LHCN-M2 (cell line): ENCODE data around the gene GLYAT. TPM values are rescaled to one million over a fixed set of nuclear protein-coding genes. Genes with fewer than 3 reads are reported as not detected.

ENCODE experiments used
- DNase-seq: peaks from one replicate; pipeline ENCODE4 v3.0.0-alpha.2; 2012; ENCODE audit warnings: low read depth
- polyA plus RNA-seq: library from polyadenylated mRNA; unstranded; fragments of >200 nt; gene quantifications from one replicate; pipeline ENCODE4 v1.2.1, GENCODE V29; 2012; ENCODE audit warnings: missing spikeins
- total RNA-seq: library from RNA; depleted of rRNA; stranded (reverse); fragments of >200 nt; gene quantifications from 2 replicates; pipeline ENCODE4 v1.2.3, GENCODE V29; 2014; rRNA removed

The GLYAT gene
- not detected in 2 replicates for total RNA-seq
- not detected for polyA plus RNA-seq

- DNase-seq = no peak
Observed at GRCh38 chr11:58731819-58732218, at the start of gene GLYAT. GLYAT (minus strand) TSS chr11:58731943; CDS start chr11:58724496, 7,447 bp downstream.

DNA sequence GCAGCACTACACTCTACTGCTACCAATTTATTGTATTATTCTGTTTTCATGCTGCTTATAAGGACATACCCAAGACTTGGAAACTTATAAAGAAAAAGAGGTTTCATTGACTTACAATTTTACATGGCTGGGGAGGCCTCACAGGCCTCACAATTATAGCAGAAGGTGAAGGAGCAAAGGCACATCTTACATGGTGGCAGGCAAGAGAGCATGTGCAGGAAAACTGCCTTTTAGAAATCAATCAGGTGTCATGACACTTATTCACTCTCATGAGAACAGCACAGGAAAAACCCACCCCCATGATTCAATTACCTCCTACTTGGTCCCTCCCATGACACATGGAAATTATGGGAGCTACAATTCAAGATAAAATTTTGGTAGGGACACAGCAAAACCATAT, 49.6 kb upstream of the GLYAT start:
- DNase-seq = no peak

- DNase-seq = no peak
Observed at GRCh38 chr11:58780578-58780977, 48.8 kb upstream of the GLYAT start.

- DNase-seq = no peak
Observed at GRCh38 chr11:58776891-58777710, 45.4 kb upstream of the GLYAT start.

GRCh38 chr11:58775066-58775708, 43.4 kb upstream of the GLYAT start:
- DNase-seq = no peak

DNA sequence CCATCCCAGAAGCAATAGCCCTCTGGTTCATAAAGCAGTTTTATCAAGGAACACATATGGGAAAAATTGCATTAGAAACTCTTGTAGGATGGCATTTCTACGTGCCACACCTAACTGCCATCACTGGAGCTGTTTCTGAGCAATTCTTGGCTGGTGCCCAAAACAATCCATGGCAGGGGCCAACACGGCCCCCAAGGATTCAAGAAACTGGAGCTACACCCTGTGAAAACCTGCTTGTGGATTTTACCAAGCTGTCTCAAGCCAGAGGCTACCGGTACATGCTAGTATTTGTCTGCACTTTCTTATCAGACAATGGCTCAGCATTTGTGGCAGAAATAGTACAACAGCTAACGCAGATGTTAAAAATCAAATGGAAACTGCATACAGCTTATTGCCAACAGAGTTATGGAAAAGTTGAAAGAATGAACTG, 42.4 kb upstream of the GLYAT start:
- DNase-seq = no peak

DNA sequence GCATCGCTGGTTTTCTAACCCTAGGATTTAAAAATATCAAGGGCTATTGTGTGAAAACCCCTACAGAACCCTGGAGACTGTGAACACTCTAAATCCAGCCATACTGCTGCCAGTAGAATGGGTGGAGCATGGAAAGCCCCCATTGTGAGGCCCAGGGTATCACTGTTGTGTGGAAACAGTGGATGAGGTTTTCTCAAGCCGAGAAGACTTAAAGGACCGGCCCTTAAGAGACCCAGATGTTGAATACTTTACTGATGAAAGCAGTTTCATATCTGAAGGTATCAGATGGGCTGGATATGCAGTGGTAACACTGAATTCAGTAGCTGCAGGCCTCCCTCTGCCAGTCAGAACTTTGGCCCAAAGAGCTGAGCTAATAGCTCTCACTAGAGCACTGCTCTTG, 41.6 kb upstream of the GLYAT start:
- DNase-seq = no peak

DNA sequence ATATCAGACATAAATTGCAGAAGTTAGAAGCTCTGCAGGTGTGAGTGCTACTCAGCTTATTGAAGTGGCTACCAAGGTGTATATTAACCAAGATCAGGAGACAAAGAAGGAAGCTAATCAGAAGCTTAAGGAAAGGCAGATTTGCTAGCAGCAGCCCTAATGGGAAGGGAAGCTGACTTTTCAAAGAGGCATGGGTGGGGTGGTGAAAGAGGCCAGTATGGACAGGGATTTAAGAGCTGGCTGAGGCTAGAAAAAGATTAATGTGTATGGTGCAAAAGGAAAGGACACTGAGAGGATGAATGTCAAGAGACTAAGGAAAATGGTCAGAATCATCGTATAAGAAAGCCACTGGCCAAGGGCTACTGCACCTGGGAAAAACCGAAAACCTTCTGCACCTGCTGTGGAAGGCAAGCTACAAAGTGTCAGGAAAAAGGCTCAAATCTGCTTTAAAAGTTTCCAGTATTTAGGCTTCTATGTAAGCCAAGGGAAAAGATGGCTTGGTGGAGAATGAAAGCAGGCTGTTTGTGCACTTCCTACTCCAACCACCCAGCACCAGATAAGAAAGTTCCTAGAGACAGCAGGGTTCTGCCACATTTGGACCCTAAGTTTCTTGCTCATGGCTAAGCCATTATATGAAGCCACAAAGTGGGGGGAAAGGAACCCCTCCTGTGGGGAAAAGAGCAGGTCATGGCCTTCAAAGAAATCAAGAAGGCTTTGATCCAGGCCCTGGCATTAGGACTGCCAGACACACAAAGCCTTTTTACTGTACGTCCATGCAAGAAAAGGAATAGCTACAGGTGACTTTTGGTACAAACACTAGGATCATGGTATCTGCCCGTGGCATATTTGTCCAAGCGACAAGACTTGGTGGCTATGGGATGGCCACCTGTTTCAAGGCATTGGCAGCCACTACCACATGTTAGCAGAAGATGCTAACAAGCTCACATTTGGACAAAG, 40.9 kb upstream of the GLYAT start:
- DNase-seq = no peak

GRCh38 chr11:58771458-58771855, 39.7 kb upstream of the GLYAT start:
- DNase-seq = no peak

DNA sequence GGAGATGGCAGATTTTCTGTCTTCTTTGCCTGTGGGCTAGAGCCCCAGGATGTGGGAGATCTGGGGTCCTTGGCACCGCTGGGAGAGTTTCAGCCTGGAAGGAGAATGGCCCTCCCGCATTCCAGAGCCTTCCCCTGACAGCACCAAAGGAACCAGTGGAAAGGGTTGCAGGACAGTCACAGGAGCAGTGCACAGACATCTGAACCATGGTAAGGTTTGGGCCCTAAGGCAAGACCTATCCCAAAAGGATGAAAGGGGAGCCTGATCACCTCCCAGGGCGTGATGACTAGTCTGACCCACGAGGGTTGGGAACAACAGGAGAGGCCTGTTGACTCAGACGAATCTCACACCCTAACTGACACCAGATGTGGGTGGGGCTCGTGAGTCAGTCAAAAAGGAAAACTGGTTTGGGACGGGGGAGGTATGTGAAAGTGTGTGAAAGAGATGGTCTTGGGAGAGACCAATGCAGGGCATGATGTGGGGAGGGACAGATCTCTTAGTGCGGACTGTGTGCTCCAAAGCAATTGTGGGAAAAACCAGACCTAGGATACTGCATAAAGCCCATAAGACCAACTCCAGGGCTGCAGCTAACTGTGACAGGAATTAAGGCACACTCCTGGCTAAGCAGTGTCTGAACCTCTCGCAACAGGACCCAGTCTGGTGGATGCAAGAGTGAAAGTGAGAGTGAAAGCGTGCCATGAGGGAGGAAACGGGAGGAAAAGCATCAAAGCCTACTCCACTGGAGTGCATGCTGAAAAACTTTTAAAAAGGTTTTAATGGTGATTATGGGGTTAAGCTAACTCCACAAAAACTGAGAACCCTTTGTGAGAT, 39.1 kb upstream of the GLYAT start:
- peak; percentile 51 for DNase-seq

- no peak for DNase-seq
Observed at GRCh38 chr11:58770166-58770565, 38.4 kb upstream of the GLYAT start.

DNA sequence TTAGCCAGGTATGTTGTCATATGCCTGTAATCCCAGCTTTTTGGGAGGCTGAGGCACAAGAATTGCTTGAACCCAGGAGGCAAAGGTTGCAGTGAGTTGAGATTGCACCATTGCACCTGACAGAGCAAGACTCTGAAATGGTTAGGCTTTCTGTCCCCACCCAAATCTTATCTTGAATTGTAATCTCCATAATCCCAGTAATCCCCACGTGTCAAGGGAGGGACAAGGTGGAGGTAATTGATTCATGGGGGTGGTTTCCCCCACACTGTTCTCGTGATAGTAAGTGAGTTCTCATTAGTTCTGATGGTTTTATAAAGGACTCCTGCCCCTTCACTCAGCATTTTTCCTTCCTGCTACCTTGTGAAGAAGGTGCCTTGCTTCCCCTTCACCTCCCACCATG, 37.6 kb upstream of the GLYAT start:
- DNase-seq = no peak

GRCh38 chr11:58768137-58768536, 36.4 kb upstream of the GLYAT start:
- no peak for DNase-seq

- DNase-seq = no peak
Observed at GRCh38 chr11:58765078-58765477, 33.3 kb upstream of the GLYAT start.

GRCh38 chr11:58763120-58763490, 31.4 kb upstream of the GLYAT start:
- DNase-seq = no peak

DNA sequence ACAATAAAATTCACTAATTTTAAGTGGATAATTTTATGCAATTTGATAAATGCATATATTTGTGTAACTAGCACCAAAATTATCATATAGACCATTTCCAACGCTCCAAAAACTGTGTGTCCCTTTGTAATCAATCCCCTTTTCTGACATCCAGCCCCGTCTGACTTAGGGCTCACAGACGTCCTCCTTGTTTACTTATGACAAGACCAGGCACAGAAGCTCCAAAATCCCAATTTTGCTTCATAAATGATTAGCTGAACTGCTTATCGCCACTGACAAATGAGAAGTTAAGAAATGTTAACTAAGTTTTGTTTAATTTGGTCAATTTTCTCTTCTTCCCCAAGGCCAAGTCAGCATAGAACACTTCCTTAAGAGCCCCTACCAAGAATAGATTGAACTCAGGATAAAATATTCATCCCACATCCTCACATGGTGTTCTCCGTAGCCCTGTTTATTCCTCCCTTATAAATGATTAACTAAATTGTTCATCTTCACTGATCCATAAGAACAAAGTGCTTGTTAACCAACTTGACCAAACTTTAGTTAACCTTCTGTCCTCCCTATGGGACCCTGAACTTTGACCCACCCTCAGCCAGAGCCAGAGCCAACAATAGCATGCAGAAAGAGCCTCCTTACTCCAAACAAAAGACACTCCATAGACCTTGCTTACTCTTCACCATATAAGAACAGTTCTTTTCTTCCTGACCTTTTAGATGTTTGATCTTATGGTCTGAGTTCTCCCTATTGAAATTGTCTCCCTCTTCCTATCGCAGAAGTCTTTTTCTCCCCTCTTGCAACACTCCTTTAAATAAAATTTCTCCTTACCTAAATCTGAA, 30.8 kb upstream of the GLYAT start:
- DNase-seq = no peak

GRCh38 chr11:58757439-58757838, 25.7 kb upstream of the GLYAT start:
- no peak for DNase-seq

DNA sequence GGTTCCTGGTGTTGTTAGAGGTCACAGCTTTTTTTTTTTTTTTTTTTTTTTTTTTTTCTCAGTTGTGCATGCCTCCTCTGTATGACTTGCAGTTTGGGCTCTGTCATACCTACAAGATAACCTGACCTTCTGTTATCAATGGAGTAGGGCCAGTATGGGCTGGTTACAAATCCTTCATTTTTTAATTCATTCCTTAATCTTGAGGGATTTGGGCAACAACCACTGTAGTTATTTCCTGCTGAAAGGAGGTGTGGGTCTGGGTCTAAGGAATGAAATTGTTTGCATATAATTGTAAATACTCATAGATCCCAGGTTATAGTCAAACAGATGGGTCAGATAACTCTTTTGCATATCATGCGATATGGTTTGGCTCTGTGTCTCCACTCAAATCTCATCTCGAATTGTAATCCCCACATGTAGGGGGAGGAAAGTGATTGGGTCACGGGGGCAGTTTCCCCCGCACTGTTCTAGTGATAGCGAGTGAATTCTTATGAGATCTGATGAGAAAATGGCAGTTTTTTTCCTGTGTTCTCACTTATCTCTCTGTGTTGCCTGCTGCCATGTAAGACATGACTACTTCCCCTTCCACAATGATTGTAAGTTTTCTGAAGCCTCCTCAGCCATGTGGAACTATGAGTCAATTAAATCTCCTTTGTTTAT, 14.1 kb upstream of the GLYAT start:
- DNase-seq = no peak

- DNase-seq = no peak
Observed at GRCh38 chr11:58744988-58745704, 13.4 kb upstream of the GLYAT start.
